HepG2 (cell line): ENCODE measurements around the gene WDR70.

ENCODE experiments used
- FOXP1 ChIP-seq, 2 experiments: fragments of 450-650 bp in 1 of 2; IDR thresholded peaks; 2 replicates each; pipeline ENCODE4 v1.6.1; 2017 to 2018; ENCODE audit warnings: antibody characterized with exemption in 1 of 2
- HNRNPK ChIP-seq: fragments of 200-400 bp; formaldehyde crosslinking; IDR thresholded peaks from 2 replicates; pipeline ENCODE4 v1.6.1; 2018; ENCODE audit warnings: low read length, low read depth, moderate library complexity, mild to moderate bottlenecking; ENCODE audit not compliant: poor library complexity, severe bottlenecking
- ZNF331 ChIP-seq: sonication (generic); formaldehyde crosslinking; IDR thresholded peaks from 2 replicates; pipeline ENCODE4 v1.4.0; 2020; ENCODE audit warnings: missing genetic modification reagents

DNA sequence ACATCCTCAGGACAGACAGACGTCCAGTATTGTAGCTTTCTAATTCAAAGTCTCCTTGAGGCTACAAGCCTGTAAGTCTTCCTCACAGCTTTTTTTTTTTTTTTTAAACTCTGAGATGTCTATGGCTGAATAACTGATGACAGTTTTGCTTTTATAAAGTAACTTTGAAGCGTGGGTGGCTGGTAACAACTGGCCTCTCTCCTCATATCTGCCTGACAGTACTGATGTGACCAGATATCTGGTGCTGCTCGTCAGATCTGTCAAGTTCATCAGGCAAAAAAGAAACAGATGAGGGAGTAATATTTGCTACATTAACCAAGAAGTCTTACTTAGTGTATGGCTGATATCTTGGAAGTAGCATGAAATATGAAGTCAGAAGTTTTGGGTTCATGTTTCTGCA is 388.1 kb downstream of the WDR70 start:
- no peak for TF ChIP-seq HNRNPK
- TF ChIP-seq FOXP1 (IDR thresholded peaks at IDR 0.05): no peak
- TF ChIP-seq FOXP1 (CRISPR knock-in tag; IDR thresholded peaks at IDR 0.05): no peak
- TF ChIP-seq ZNF331 (CRISPR knock-in tag): no peak
